ENCODE data around the gene GPR15LG.

DNA sequence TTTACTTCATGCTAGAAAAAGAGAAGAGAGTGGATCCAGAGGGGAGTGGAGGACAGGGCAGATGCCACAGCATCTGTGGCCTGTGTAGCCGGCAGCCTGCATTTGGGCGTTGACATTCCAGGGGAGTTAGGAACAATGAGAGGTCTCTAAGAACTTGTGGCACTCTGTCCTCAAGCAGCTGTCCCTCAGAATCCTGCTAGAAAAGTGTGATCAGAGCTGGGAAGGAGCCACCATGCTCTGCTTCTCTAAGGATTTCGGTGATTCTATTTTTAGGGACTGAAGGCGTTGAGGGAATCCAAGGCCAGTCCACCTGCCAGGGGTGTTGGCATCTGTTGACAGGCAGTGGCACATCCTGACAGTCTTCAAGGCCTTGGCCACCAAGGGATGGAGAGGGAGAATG, 44.1 kb downstream of the GPR15LG start:
- no peak for TF ChIP-seq CTCF (IDR thresholded peaks at IDR 0.05; ENCODE audit: low read depth, low read length)
- TF ChIP-seq POLR2A (IDR thresholded peaks at IDR 0.05; ENCODE audit: extremely low read depth, insufficient read length) = no peak
- TF ChIP-seq, protein P1, sequence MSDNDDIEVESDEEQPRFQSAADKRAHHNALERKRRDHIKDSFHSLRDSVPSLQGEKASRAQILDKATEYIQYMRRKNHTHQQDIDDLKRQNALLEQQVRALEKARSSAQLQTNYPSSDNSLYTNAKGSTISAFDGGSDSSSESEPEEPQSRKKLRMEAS (IDR thresholded peaks at IDR 0.05; ENCODE audit: low read depth, low read length) = no peak
